ENCODE results near the gene GRIPAP1. TPM values are rescaled to one million over a fixed set of nuclear protein-coding genes. Genes with fewer than 3 reads are reported as not detected.

Gene GRIPAP1
- polyA plus RNA-seq, 3 donors, result 3.8 to 103 (median 10.7) TPM

DNA sequence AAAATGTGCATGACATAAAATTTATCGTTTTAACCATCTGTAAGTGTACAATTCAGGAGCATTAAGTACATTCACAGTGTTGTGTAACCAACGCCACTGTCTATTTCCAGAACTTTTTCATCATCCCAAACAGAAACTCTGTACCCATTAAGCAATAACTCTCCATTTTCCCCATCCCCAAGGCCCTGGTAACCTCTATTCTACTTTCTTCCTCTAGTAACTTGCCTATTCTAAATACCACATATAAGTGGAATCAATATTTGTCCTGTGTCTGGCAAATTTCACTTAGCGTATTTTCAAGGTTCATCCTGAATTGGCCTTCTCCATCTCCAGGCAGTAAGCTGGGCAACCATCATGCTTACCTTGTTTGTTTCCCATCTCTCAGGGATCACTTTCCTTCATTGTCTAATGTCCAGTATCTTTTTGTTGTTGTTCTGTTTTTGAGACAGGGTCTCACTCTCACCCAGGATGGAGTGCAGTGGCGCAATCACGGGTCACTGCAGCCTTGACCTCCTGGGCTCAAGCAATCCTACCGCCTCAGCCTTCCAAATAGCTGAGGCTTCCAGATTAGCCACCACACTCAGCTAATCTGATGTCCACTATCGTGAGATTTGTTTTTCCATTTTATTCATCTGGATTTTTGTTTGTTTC is 17.7 kb upstream of the GRIPAP1 start:
- no peak for DNase-seq
- H3K36me3 ChIP-seq (replicated peaks in 1 of 2; ENCODE audit: control insufficient read depth in 1 of 2, insufficient read depth in 2 of 2, low read length in 2 of 2), result peaks cover 0 to 4% of the 10 kb centered on the region in 2 donors
- H3K79me2 ChIP-seq (ENCODE audit: insufficient read depth, low read length), result no peaks in the 10 kb centered on the region
- no peaks in the 10 kb centered on the region for H3K27me3 ChIP-seq (ENCODE audit: control insufficient read depth in 2 of 2, insufficient read depth in 2 of 2, low read length in 2 of 2)
- intact Hi-C loops (cut with micrococcal nuclease), result no loop called here
- no peak overlapping the region for H2AFZ ChIP-seq (ENCODE audit: insufficient read depth, low read depth, low read length, poor library complexity, severe bottlenecking)
- no peaks in the 10 kb centered on the region for H4K20me1 ChIP-seq (ENCODE audit: insufficient read depth, low read length)
- Mint-ChIP-seq H3K4me1 (peaks cover 17% of the 10 kb centered on the region), H3K4me3 (peak overlapping the region in 1 of 2 donors; percentile 42), H3K27ac (peak overlapping the region in 1 of 7 donors; percentile 63), H3K9me3 (peaks cover 0 to 7% (median 0%) of the 10 kb centered on the region in 7 donors), H3K27me3 (ENCODE audit: low read depth in 3 of 3) (peaks cover 0 to 3% (median 0%) of the 10 kb centered on the region in 3 donors), H3K36me3 (peaks cover under 1 to 3% of the 10 kb centered on the region in 2 donors)
- peaks cover 14 to 15% of the 10 kb centered on the region in 2 donors for H3K4me1 ChIP-seq (ENCODE audit: control insufficient read depth in 1 of 2, insufficient read depth in 2 of 2, low read length in 2 of 2)
- H3K4me2 ChIP-seq (replicated peaks; ENCODE audit: extremely low read depth, low read length, poor library complexity, severe bottlenecking), result no peak overlapping the region
- no peaks in the 10 kb centered on the region for H3K9me3 ChIP-seq (replicated peaks in 1 of 2; ENCODE audit: control insufficient read depth in 1 of 2, insufficient read depth in 1 of 2, low read length in 2 of 2)
- TF ChIP-seq, protein P1, sequence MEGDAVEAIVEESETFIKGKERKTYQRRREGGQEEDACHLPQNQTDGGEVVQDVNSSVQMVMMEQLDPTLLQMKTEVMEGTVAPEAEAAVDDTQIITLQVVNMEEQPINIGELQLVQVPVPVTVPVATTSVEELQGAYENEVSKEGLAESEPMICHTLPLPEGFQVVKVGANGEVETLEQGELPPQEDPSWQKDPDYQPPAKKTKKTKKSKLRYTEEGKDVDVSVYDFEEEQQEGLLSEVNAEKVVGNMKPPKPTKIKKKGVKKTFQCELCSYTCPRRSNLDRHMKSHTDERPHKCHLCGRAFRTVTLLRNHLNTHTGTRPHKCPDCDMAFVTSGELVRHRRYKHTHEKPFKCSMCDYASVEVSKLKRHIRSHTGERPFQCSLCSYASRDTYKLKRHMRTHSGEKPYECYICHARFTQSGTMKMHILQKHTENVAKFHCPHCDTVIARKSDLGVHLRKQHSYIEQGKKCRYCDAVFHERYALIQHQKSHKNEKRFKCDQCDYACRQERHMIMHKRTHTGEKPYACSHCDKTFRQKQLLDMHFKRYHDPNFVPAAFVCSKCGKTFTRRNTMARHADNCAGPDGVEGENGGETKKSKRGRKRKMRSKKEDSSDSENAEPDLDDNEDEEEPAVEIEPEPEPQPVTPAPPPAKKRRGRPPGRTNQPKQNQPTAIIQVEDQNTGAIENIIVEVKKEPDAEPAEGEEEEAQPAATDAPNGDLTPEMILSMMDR (IDR thresholded peaks at IDR 0.05), result no peak
- 0% methylated on average over 1 of the region's 7 CpGs for WGBS (ENCODE audit: insufficient coverage)
- H3K27ac ChIP-seq (ENCODE audit: low read depth in 1 of 2, low read length in 2 of 2), result no peak overlapping the region
- no peak overlapping the region for H3K4me3 ChIP-seq (replicated peaks in 1 of 3; ENCODE audit: low read depth in 2 of 3, low read length in 3 of 3)
- no peak overlapping the region for H3K9ac ChIP-seq (ENCODE audit: insufficient read depth, low read length, poor library complexity, severe bottlenecking)

DNA sequence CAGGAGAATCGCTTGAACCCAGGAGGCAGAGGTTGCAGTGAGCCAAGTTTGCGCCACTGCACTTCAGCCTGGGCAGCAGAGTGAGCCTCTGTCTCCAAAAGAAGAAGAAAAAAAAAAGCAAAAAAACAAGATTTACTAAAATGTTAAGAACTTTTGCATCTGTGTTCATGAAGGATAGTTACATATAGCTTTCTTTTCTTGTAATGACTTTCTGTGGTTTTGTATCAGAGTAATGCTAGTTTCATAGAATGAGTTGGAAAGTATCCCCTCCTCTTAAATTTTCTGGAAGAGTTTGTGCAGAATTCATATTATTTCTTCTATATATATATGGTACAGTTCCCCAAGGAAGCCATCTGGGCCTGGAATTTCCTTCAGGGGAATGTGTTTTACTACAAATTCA is 17.0 kb upstream of the GRIPAP1 start:
- WGBS (ENCODE audit: insufficient coverage), result no CpG with 5 or more reads among the region's 2 CpGs
- H3K27me3 ChIP-seq (ENCODE audit: control insufficient read depth in 2 of 2, insufficient read depth in 2 of 2, low read length in 2 of 2), result no peaks in the 10 kb centered on the region
- no peak overlapping the region for H3K4me2 ChIP-seq (replicated peaks; ENCODE audit: extremely low read depth, low read length, poor library complexity, severe bottlenecking)
- TF ChIP-seq, protein P1 (IDR thresholded peaks at IDR 0.05), result no peak
- no peak overlapping the region for H2AFZ ChIP-seq (ENCODE audit: insufficient read depth, low read depth, low read length, poor library complexity, severe bottlenecking)
- no peak for DNase-seq
- Mint-ChIP-seq H3K27ac (no peak overlapping the region), H3K4me3 (no peak overlapping the region), H3K4me1 (peaks cover 11% of the 10 kb centered on the region), H3K27me3 (ENCODE audit: low read depth in 3 of 3) (peaks cover 0 to 3% (median 0%) of the 10 kb centered on the region in 3 donors), H3K9me3 (peaks cover 0 to 12% (median 0%) of the 10 kb centered on the region in 7 donors), H3K36me3 (no peaks in the 10 kb centered on the region)
- H4K20me1 ChIP-seq (ENCODE audit: insufficient read depth, low read length), result no peaks in the 10 kb centered on the region
- H3K36me3 ChIP-seq (replicated peaks in 1 of 2; ENCODE audit: control insufficient read depth in 1 of 2, insufficient read depth in 2 of 2, low read length in 2 of 2), result no peaks in the 10 kb centered on the region
- H3K9me3 ChIP-seq (replicated peaks in 1 of 2; ENCODE audit: control insufficient read depth in 1 of 2, insufficient read depth in 1 of 2, low read length in 2 of 2), result no peaks in the 10 kb centered on the region
- no peak overlapping the region for H3K9ac ChIP-seq (ENCODE audit: insufficient read depth, low read length, poor library complexity, severe bottlenecking)
- H3K4me1 ChIP-seq (ENCODE audit: control insufficient read depth in 1 of 2, insufficient read depth in 2 of 2, low read length in 2 of 2), result peaks cover 11 to 15% of the 10 kb centered on the region in 2 donors
- intact Hi-C loops (cut with micrococcal nuclease), result no loop called here
- no peaks in the 10 kb centered on the region for H3K79me2 ChIP-seq (ENCODE audit: insufficient read depth, low read length)
- no peak overlapping the region for H3K27ac ChIP-seq (ENCODE audit: low read depth in 1 of 2, low read length in 2 of 2)
- H3K4me3 ChIP-seq (replicated peaks in 1 of 3; ENCODE audit: low read depth in 2 of 3, low read length in 3 of 3), result no peak overlapping the region
